Natural killer cell (primary cell): ENCODE data around the gene TBX2. TPM values are rescaled to one million over a fixed set of nuclear protein-coding genes. Genes with fewer than 3 reads are reported as not detected.

Source experiments
- ATAC-seq, 3 donors: fragments of 150-1000 bp in 2 of 3; fragments of 200-7000 bp in 1 of 3; cut with Tn5 transposase; 1 replicate in 1 of 3; 2 replicates in 2 of 3; pipeline ENCODE4 v1.10.0; 2021; ENCODE audit warnings: mild to moderate bottlenecking in 2 of 3, moderate library complexity in 2 of 3
- DNase-seq, 2 donors: peaks; one replicate each; pipeline versions ENCODE4 v3.0.0 to v3.0.0-alpha.2; 2013 to 2021; ENCODE audit warnings: mixed read lengths in 1 of 2
- H3K27ac ChIP-seq: one replicate; pipeline ENCODE4 v1.5.1; 2013; ENCODE audit warnings: mild to moderate bottlenecking, low read length
- H3K27me3 ChIP-seq: one replicate; pipeline ENCODE4 v1.6.1; 2013; ENCODE audit warnings: low read length; ENCODE audit not compliant: control insufficient read depth, insufficient read depth
- H3K36me3 ChIP-seq: one replicate; pipeline ENCODE4 v1.6.1; 2013; ENCODE audit warnings: low read length; ENCODE audit not compliant: control insufficient read depth, insufficient read depth
- H3K4me1 ChIP-seq: one replicate; pipeline ENCODE4 v1.6.1; 2013; ENCODE audit warnings: low read length; ENCODE audit not compliant: control insufficient read depth, insufficient read depth
- H3K4me3 ChIP-seq: one replicate; pipeline ENCODE4 v1.5.1; 2013; ENCODE audit warnings: low read length
- H3K9me3 ChIP-seq: one replicate; pipeline ENCODE4 v1.6.1; 2013; ENCODE audit warnings: low read length; ENCODE audit not compliant: control insufficient read depth, insufficient read depth
- H3K27ac Mint-ChIP-seq, 2 donors: one replicate each; pipeline ENCODE4 v1.8.0; 2022; ENCODE audit warnings: mild to moderate bottlenecking in 2 of 2, mixed read lengths in 2 of 2, moderate library complexity in 1 of 2
- H3K27me3 Mint-ChIP-seq, 2 donors: one replicate each; pipeline ENCODE4 v1.8.0; 2022; ENCODE audit warnings: low read depth in 2 of 2, mixed read lengths in 2 of 2
- H3K36me3 Mint-ChIP-seq: one replicate; pipeline ENCODE4 v1.8.0; 2022; ENCODE audit warnings: mixed read lengths
- H3K4me1 Mint-ChIP-seq, 2 donors: one replicate each; pipeline ENCODE4 v1.8.0; 2022; ENCODE audit warnings: mixed read lengths in 2 of 2
- H3K4me3 Mint-ChIP-seq: one replicate; pipeline ENCODE4 v1.8.0; 2022; ENCODE audit warnings: mild to moderate bottlenecking, moderate library complexity, mixed read lengths
- H3K9me3 Mint-ChIP-seq, 2 donors: one replicate each; pipeline ENCODE4 v1.8.0; 2022; ENCODE audit warnings: mixed read lengths in 2 of 2
- CTCF ChIP-seq: fragments of 200-600 bp; IDR thresholded peaks from one replicate; pipeline ENCODE4 v1.8.0; 2022; ENCODE audit warnings: antibody characterized with exemption
- WGBS: methylation state at CpG from one replicate; pipeline ENCODE4 v1.1.7; 2013; ENCODE audit warnings: missing lambda C conversion rate; ENCODE audit not compliant: insufficient coverage; 5-methylcytosine and 5-hydroxymethylcytosine counted together
- intact Hi-C: fragments of 100-400 bp; cut with micrococcal nuclease; formaldehyde crosslinking; loops from one replicate; pipeline ENCODE4 v1.14.2; 2022
- total RNA-seq, 4 donors: library from RNA; stranded (reverse); fragments of 120-200 nt in 1 of 4; gene quantifications; one replicate each; pipeline versions ENCODE4 v1.2.3 to v1.2.4, GENCODE V29; 2013 to 2022

The TBX2 gene
- total RNA-seq, 3 donors from 2014 or later (not counting 1 experiment from before 2014, with no cell fraction given) = 0.09 to 0.23 TPM; not detected in 1

DNA sequence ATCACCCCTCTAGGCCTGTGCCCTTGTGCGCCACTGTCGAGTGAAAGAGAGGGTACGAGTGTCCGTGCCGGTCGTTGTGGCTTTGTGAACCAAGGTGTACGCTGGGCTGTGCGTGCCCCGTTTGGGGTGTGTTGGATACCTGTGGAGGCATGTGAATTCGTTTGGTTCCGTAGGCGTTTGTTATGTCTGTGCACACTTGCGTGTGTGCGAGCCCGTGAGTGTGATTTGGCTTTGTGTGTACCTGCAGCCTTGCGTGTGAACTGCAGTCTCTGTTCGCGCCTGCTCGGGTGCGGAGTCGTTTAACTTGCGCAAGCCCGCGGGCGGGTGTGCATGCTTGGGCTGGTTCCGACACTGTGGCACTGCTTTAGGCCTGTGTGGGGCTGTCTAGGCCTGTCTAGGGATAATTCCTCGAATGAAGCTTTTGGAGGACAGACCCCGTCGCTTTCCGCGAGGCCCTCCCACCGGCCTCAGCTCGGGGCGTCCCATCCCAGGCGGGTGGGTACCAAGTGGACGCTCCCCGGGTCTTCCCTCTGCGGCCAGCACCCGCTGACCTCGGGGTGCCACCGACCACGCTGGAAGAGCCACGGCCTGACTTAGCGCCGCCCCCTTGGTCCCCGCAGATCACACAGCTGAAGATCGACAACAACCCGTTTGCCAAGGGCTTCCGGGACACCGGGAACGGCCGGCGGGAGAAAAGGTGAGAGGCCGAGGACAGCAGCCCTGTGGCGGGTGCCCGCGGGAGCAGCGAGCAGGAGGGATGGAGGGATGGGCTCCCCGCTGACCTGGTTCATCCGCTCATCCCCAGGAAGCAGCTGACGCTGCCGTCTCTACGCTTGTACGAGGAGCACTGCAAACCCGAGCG, 4.4 kb downstream of the TBX2 start:
- Mint-ChIP-seq H3K4me3 (peak overlapping the region; percentile 59), H3K9me3 (no peaks in the 10 kb centered on the region), H3K4me1 (peaks cover 22 to 30% of the 10 kb centered on the region in 2 donors), H3K36me3 (no peaks in the 10 kb centered on the region), H3K27ac (peak overlapping the region in 1 of 2 donors; percentile 56), H3K27me3 (peaks cover 58 to 62% of the 10 kb centered on the region in 2 donors)
- Histone ChIP-seq H3K9me3 (no peaks in the 10 kb centered on the region), H3K36me3 (no peaks in the 10 kb centered on the region), H3K4me1 (peaks cover 58% of the 10 kb centered on the region), H3K27ac (no peak overlapping the region), H3K27me3 (peaks cover 71% of the 10 kb centered on the region), H3K4me3 (no peak overlapping the region)
- DNase-seq (peak in 1 of 2 donors; percentile 44), ATAC-seq (peak in 1 of 3 donors; percentile 29)
- intact Hi-C loops = no loop called here
- 9% methylated on average over 66 of the region's 66 CpGs for WGBS
- TF ChIP-seq CTCF = no peak

DNA sequence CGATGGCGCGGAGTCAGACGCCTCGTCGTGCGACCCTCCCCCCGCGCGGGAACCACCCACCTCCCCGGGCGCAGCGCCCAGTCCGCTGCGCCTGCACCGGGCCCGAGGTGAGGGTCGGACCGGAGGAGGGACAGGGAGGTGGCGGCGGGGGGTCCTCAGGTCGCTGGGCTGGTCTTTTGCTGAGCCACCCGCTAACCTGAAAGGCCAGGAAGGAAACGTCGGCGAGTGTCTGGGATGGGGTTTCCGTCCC, 4.9 kb downstream of the TBX2 start:
- Histone ChIP-seq H3K36me3 (no peaks in the 10 kb centered on the region), H3K27ac (no peak overlapping the region), H3K4me3 (no peak overlapping the region), H3K27me3 (peaks cover 71% of the 10 kb centered on the region), H3K9me3 (no peaks in the 10 kb centered on the region), H3K4me1 (peaks cover 60% of the 10 kb centered on the region)
- no peaks in the 10 kb centered on the region for H3K9me3 Mint-ChIP-seq
- H3K27me3 Mint-ChIP-seq = peaks cover 58 to 62% of the 10 kb centered on the region in 2 donors
- no peak for ATAC-seq
- intact Hi-C loops = no loop called here
- H3K36me3 Mint-ChIP-seq = no peaks in the 10 kb centered on the region
- H3K4me1 Mint-ChIP-seq = peaks cover 22 to 30% of the 10 kb centered on the region in 2 donors
- peak overlapping the region; percentile 59 for H3K4me3 Mint-ChIP-seq
- no peak for DNase-seq
- WGBS = 5% methylated on average over 27 of the region's 27 CpGs
- no peak for TF ChIP-seq CTCF
- no peak overlapping the region for H3K27ac Mint-ChIP-seq

DNA sequence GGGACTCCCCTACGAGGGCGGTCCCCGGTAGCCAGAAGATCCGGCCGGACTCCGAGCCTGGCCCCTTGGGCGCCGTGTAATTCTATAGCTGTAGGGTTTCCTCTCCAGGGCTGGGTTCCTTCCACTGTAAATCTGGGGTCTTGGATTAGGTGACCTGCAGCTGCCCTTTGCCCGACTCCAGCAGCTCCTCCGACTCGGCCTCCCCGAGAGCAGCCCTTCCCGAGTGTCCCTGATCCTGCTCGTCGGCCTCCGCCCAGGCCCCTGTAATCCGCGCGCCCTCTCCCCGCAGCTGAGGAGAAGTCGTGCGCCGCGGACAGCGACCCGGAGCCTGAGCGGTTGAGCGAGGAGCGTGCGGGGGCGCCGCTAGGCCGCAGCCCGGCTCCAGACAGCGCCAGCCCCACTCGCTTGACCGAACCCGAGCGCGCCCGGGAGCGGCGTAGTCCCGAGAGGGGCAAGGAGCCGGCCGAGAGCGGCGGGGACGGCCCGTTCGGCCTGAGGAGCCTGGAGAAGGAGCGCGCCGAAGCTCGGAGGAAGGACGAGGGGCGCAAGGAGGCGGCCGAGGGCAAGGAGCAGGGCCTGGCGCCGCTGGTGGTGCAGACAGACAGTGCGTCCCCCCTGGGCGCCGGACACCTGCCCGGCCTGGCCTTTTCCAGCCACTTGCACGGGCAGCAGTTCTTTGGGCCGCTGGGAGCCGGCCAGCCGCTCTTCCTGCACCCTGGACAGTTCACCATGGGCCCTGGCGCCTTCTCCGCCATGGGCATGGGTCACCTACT, 5.5 kb downstream of the TBX2 start:
- DNase-seq (no peak), ATAC-seq (no peak)
- Mint-ChIP-seq H3K27ac (no peak overlapping the region), H3K4me1 (peaks cover 22 to 33% of the 10 kb centered on the region in 2 donors), H3K4me3 (no peak overlapping the region), H3K36me3 (no peaks in the 10 kb centered on the region), H3K27me3 (peaks cover 58 to 67% of the 10 kb centered on the region in 2 donors), H3K9me3 (no peaks in the 10 kb centered on the region)
- H3K36me3 ChIP-seq = no peaks in the 10 kb centered on the region
- no peaks in the 10 kb centered on the region for H3K9me3 ChIP-seq
- TF ChIP-seq CTCF = no peak
- peaks cover 64% of the 10 kb centered on the region for H3K4me1 ChIP-seq
- H3K27ac ChIP-seq = no peak overlapping the region
- intact Hi-C loops = no loop called here
- H3K4me3 ChIP-seq = no peak overlapping the region
- H3K27me3 ChIP-seq = peaks cover 73% of the 10 kb centered on the region
- WGBS = 4% methylated on average over 71 of the region's 71 CpGs
